H1 (cell line): ENCODE measurements around the gene CEP85L. TPM values are rescaled to one million over a fixed set of nuclear protein-coding genes. Genes with fewer than 3 reads are reported as not detected.

Source experiments
- CTCF ChIA-PET: fragments of 300-600 bp; sonication (Branson Sonifier 250); formaldehyde crosslinking; loops from one replicate; lab custom pipeline; 2021; ENCODE audit not compliant: partially characterized antibody; lab: Charles Lee
- POLR2A ChIA-PET: fragments of 300-600 bp; sonication (Branson Sonifier 250); formaldehyde crosslinking; loops from one replicate; lab custom pipeline; 2021; ENCODE audit warnings: inconsistent platforms; ENCODE audit not compliant: partially characterized antibody; lab: Charles Lee
- DNase-seq, 2 experiments: peaks; one replicate each; pipeline versions ENCODE4 v3.0.0 to v3.0.0-alpha.2; 2010 to 2022; ENCODE audit warnings: low spot score in 2 of 2, low read depth in 1 of 2, mixed read lengths in 1 of 2
- FAIRE-seq: peaks from 2 replicates; lab custom pipeline; 2011; peaks lifted over from hg19 to GRCh38; lab: Jason Lieb, UNC
- H2AFZ ChIP-seq: 2 replicates; pipeline ENCODE4 v1.8.1; 2012; ENCODE audit warnings: low read length, inconsistent platforms
- H2AK5ac ChIP-seq: 2 replicates; pipeline ENCODE4 v1.6.1; 2013; ENCODE audit warnings: low read depth, low read length
- H2BK120ac ChIP-seq: replicated peaks from 2 replicates; pipeline ENCODE3; 2013; ENCODE audit warnings: low read depth, low read length, inconsistent platforms
- H2BK12ac ChIP-seq: 2 replicates; pipeline ENCODE4 v1.6.1; 2013; ENCODE audit warnings: low read depth, low read length
- H2BK15ac ChIP-seq: 2 replicates; pipeline ENCODE4 v1.6.1; 2013; ENCODE audit warnings: low read length
- H2BK20ac ChIP-seq: 2 replicates; pipeline ENCODE4 v1.6.1; 2013; ENCODE audit warnings: low read length
- H2BK5ac ChIP-seq: 2 replicates; pipeline ENCODE4 v1.6.1; 2013; ENCODE audit warnings: low read depth, low read length
- H3K14ac ChIP-seq: 2 replicates; pipeline ENCODE4 v1.6.1; 2013; ENCODE audit warnings: inconsistent platforms; ENCODE audit not compliant: insufficient read length
- H3K18ac ChIP-seq: 2 replicates; pipeline ENCODE4 v1.6.1; 2013; ENCODE audit warnings: low read length; ENCODE audit errors: extremely low read depth
- H3K23ac ChIP-seq: 2 replicates; pipeline ENCODE4 v1.6.1; 2013; ENCODE audit warnings: inconsistent platforms; ENCODE audit not compliant: insufficient read length
- H3K23me2 ChIP-seq: 2 replicates; pipeline ENCODE4 v1.6.1; 2013; ENCODE audit warnings: low read depth, low read length
- H3K27ac ChIP-seq: 2 replicates; pipeline ENCODE4 v1.6.1; 2011; ENCODE audit warnings: low read depth, low read length, inconsistent platforms
- H3K27me3 ChIP-seq, 4 experiments: replicated peaks in 1 of 4; 1 replicate in 1 of 4; 2 replicates in 3 of 4; pipeline versions ENCODE4 v1.6.1 to v1.8.1; 2011 to 2013; ENCODE audit warnings: low read length in 3 of 4, mild to moderate bottlenecking in 3 of 4, inconsistent platforms in 2 of 4, mixed read lengths in 2 of 4, moderate library complexity in 1 of 4; ENCODE audit not compliant: control insufficient read depth in 3 of 4, insufficient read depth in 3 of 4; ENCODE audit errors: extremely low read depth in 1 of 4
- H3K36me3 ChIP-seq, 4 experiments: 2 replicates each; pipeline versions ENCODE4 v1.6.1 to v1.8.1; 2011 to 2013; ENCODE audit warnings: mild to moderate bottlenecking in 4 of 4, low read length in 3 of 4, moderate library complexity in 2 of 4, control low read depth in 1 of 4, inconsistent platforms in 1 of 4; ENCODE audit not compliant: insufficient read depth in 4 of 4, control insufficient read depth in 2 of 4
- H3K4ac ChIP-seq: replicated peaks from 2 replicates; pipeline ENCODE3; 2013; ENCODE audit warnings: low read length, low read depth, mixed read lengths, inconsistent platforms; ENCODE audit not compliant: insufficient read length
- H3K4me1 ChIP-seq, 4 experiments: replicated peaks in 1 of 4; 1 replicate in 1 of 4; 2 replicates in 3 of 4; pipeline versions ENCODE4 v1.6.1 to v1.8.1; 2011 to 2013; ENCODE audit warnings: low read length in 3 of 4, inconsistent platforms in 2 of 4, mixed read lengths in 1 of 4; ENCODE audit not compliant: insufficient read depth in 4 of 4, control insufficient read depth in 3 of 4
- H3K4me2 ChIP-seq, 2 experiments: 2 replicates each; pipeline versions ENCODE4 v1.6.1 to v1.8.1; 2011 to 2013; ENCODE audit warnings: low read depth in 2 of 2, low read length in 2 of 2, control low read depth in 1 of 2, inconsistent platforms in 1 of 2, mild to moderate bottlenecking in 1 of 2; ENCODE audit not compliant: insufficient read depth in 1 of 2
- H3K4me3 ChIP-seq, 4 experiments: fragments of 200-600, 300-600 bp in 1 of 4; sonication (generic), shearing (Covaris generic), sonication (Bioruptor Twin) in 1 of 4; 2 replicates each; pipeline versions ENCODE4 v1.5.1 to v1.8.1; 2011 to 2016; ENCODE audit warnings: low read length in 4 of 4, low read depth in 3 of 4, control low read depth in 2 of 4, inconsistent platforms in 2 of 4, mild to moderate bottlenecking in 2 of 4, mixed read lengths in 1 of 4, moderate library complexity in 1 of 4; ENCODE audit not compliant: insufficient read depth in 2 of 4; ENCODE audit errors: extremely low read depth in 1 of 4
- H3K56ac ChIP-seq: replicated peaks from 2 replicates; pipeline ENCODE3; 2013; ENCODE audit warnings: low read depth, mild to moderate bottlenecking, mixed read lengths, low read length, inconsistent platforms; ENCODE audit not compliant: insufficient read length
- H3K79me1 ChIP-seq: 2 replicates; pipeline ENCODE4 v1.6.1; 2013; ENCODE audit warnings: low read depth, low read length, control low read depth
- H3K79me2 ChIP-seq, 2 experiments: 2 replicates each; pipeline versions ENCODE4 v1.6.1 to v1.8.1; 2012 to 2013; ENCODE audit warnings: low read length in 2 of 2, mild to moderate bottlenecking in 2 of 2, inconsistent platforms in 1 of 2; ENCODE audit not compliant: insufficient read depth in 2 of 2, control insufficient read depth in 1 of 2
- H3K9ac ChIP-seq, 4 experiments: replicated peaks in 1 of 4; 1 replicate in 1 of 4; 2 replicates in 3 of 4; pipeline versions ENCODE4 v1.6.1 to v1.8.1; 2011 to 2013; ENCODE audit warnings: low read depth in 3 of 4, low read length in 3 of 4, control low read depth in 2 of 4, mild to moderate bottlenecking in 2 of 4, moderate library complexity in 2 of 4, inconsistent platforms in 1 of 4; ENCODE audit errors: extremely low read depth in 1 of 4
- H3K9me3 ChIP-seq, 2 experiments: 2 replicates each; pipeline versions ENCODE4 v1.6.1 to v1.8.1; 2012 to 2013; ENCODE audit warnings: mild to moderate bottlenecking in 2 of 2, moderate library complexity in 2 of 2, control low read depth in 1 of 2, inconsistent platforms in 1 of 2, low read depth in 1 of 2, low read length in 1 of 2, mixed read lengths in 1 of 2; ENCODE audit not compliant: insufficient read depth in 2 of 2
- H4K20me1 ChIP-seq, 2 experiments: replicated peaks in 1 of 2; 2 replicates each; pipeline versions ENCODE3 to v1.8.1; 2011 to 2013; ENCODE audit warnings: inconsistent platforms in 2 of 2, low read length in 2 of 2, mild to moderate bottlenecking in 1 of 2; ENCODE audit not compliant: insufficient read depth in 2 of 2, control insufficient read depth in 1 of 2
- H4K5ac ChIP-seq: 2 replicates; pipeline ENCODE4 v1.6.1; 2013; ENCODE audit warnings: low read length, low read depth, mixed read lengths, inconsistent platforms; ENCODE audit not compliant: insufficient read length
- H4K8ac ChIP-seq: 2 replicates; pipeline ENCODE4 v1.8.0; 2013; ENCODE audit warnings: mild to moderate bottlenecking, moderate library complexity, low read length, inconsistent platforms; ENCODE audit not compliant: insufficient read depth; ENCODE audit errors: extremely low read depth
- H4K91ac ChIP-seq: replicated peaks from 2 replicates; pipeline ENCODE3; 2013; ENCODE audit warnings: low read length, mixed read lengths, inconsistent platforms; ENCODE audit not compliant: insufficient read length
- EGR1 ChIP-seq: IDR thresholded peaks from 2 replicates; pipeline ENCODE4 v1.6.1; 2011; ENCODE audit warnings: low read depth, low read length, borderline replicate concordance
- WGBS, 2 experiments: shearing (Covaris generic) in 1 of 2; methylation state at CpG; one replicate each; pipeline versions ENCODE4 v1.1.6 to v1.1.7; 2013 to 2015; ENCODE audit warnings: low lambda C conversion rate in 2 of 2, mixed read lengths in 2 of 2, inconsistent platforms in 1 of 2, low coverage in 1 of 2, missing lambda C conversion rate in 1 of 2; ENCODE audit not compliant: insufficient replicate concordance in 2 of 2, insufficient coverage in 1 of 2, insufficient read length in 1 of 2; ENCODE audit errors: extremely low coverage in 1 of 2, missing lambda C conversion rate in 1 of 2; 5-methylcytosine and 5-hydroxymethylcytosine counted together
- polyA plus RNA-seq, 7 experiments: library from polyadenylated mRNA; depleted of rRNA in 3 of 7; stranded (reverse) in 5 of 7; unstranded in 2 of 7; fragments of >200 nt in 5 of 7; fragments of 200-250 nt in 2 of 7; gene quantifications; 1 replicate in 5 of 7; 2 replicates in 1 of 7; 4 replicates in 1 of 7; pipeline versions ENCODE4 v1.2.1 to v1.2.3, GENCODE V29; 2011 to 2013; ENCODE audit warnings: missing spikeins in 2 of 7, mixed read lengths in 2 of 7
- total RNA-seq: library from RNA; stranded (reverse); fragmentation: NEBNext Ultra II Directional; extraction: Animal tissue kit (Norgen Biotek cat#: 25700); gene quantifications from 2 replicates; pipeline ENCODE4 v1.2.1, GENCODE V29; 2021

Gene CEP85L
- total and polyA plus RNA-seq, 2 of the 8 experiments (the other 6 are each of a cell fraction or from before 2014, with no cell fraction given): 3.2 to 27.6 TPM

- H2BK120ac ChIP-seq: no peak overlapping the region
- H3K27me3 ChIP-seq: no peaks in the 10 kb centered on the region
- WGBS, 2 experiments: 94% methylated on average over 3 of the region's 3 CpGs; no CpG with 5 or more reads in 1 of the 2 experiments
- H4K91ac ChIP-seq: no peak overlapping the region
- H3K4me3 ChIP-seq: no peak overlapping the region
- H2AK5ac ChIP-seq: no peak overlapping the region
- TF ChIP-seq EGR1: no peak
- H3K79me1 ChIP-seq: no peaks in the 10 kb centered on the region
- DNase-seq (no peak), FAIRE-seq (no peak)
- no peak overlapping the region for H2AFZ ChIP-seq
- H2BK20ac ChIP-seq: no peak overlapping the region
- POLR2A ChIA-PET: no interaction called here
- no peak overlapping the region for H2BK12ac ChIP-seq
- H3K4me1 ChIP-seq: no peaks in the 10 kb centered on the region
- no peaks in the 10 kb centered on the region for H3K23me2 ChIP-seq
- H4K8ac ChIP-seq: no peak overlapping the region
- CTCF ChIA-PET: no interaction called here
- peak overlapping the region in 1 of 4 experiments; percentile 34; a peak in 1 of 7 replicates for H3K9ac ChIP-seq
- H3K23ac ChIP-seq: no peak overlapping the region
- H4K20me1 ChIP-seq: no peaks in the 10 kb centered on the region
- no peak overlapping the region for H3K4ac ChIP-seq
- no peak overlapping the region for H2BK5ac ChIP-seq
- H3K9me3 ChIP-seq: no peaks in the 10 kb centered on the region
- H3K27ac ChIP-seq: no peak overlapping the region
- H4K5ac ChIP-seq: no peak overlapping the region
- H3K36me3 ChIP-seq: no peaks in the 10 kb centered on the region
- no peak overlapping the region for H2BK15ac ChIP-seq
- no peak overlapping the region for H3K56ac ChIP-seq
- no peaks in the 10 kb centered on the region for H3K79me2 ChIP-seq
- H3K4me2 ChIP-seq: no peak overlapping the region
- H3K18ac ChIP-seq: no peak overlapping the region
- no peak overlapping the region for H3K14ac ChIP-seq
These were observed 10.4 kb upstream of the CEP85L start for GRCh38 chr6:118661831-118662230.
